ENCODE results near the gene ACMSD. TPM values are rescaled to one million over a fixed set of nuclear protein-coding genes. Genes with fewer than 3 reads are reported as not detected.
"Not testable (repeated sequence)": the region's sequence is repeated elsewhere in the genome, so short reads cannot be mapped to it uniquely, and the experiment has no call there.

The ACMSD gene
- total and polyA plus RNA-seq, 3 experiments from 2014 or later, result not detected

GRCh38 chr2:134836986-134837385, 1.4 kb upstream of the ACMSD start:
- Mint-ChIP-seq H3K36me3 (peaks cover 0 to 1% (median 0%) of the 10 kb centered on the region in 3 donors), H3K4me3 (no peak overlapping the region), H3K27ac (no peak overlapping the region), H3K27me3 (peaks cover 7 to 54% of the 10 kb centered on the region in 2 donors), H3K9me3 (peaks cover 16 to 20% (median 18%) of the 10 kb centered on the region in 5 donors), H3K4me1 (no peaks in the 10 kb centered on the region)
- no peak for DNase-seq
- Histone ChIP-seq H3K36me3 (ENCODE audit: insufficient read depth, low read length) (no peaks in the 10 kb centered on the region), H3K27ac (ENCODE audit: low read depth, low read length) (no peak overlapping the region), H3K4me3 (ENCODE audit: low read length) (no peak overlapping the region), H3K27me3 (ENCODE audit: insufficient read depth, low read length, poor library complexity, severe bottlenecking) (no peaks in the 10 kb centered on the region), H3K9me3 (ENCODE audit: low read length) (no peaks in the 10 kb centered on the region), H3K4me1 (ENCODE audit: insufficient read depth, low read length) (no peaks in the 10 kb centered on the region)
- ChIA-PET CTCF (no interaction called here), POLR2A (no interaction called here)

GRCh38 chr2:134839649-134840048, 1.2 kb downstream of the ACMSD start:
- Mint-ChIP-seq H3K27ac (no peak overlapping the region), H3K4me3 (no peak overlapping the region), H3K27me3 (peaks cover 12 to 47% of the 10 kb centered on the region in 2 donors), H3K4me1 (no peaks in the 10 kb centered on the region), H3K9me3 (peaks cover 13 to 20% (median 16%) of the 10 kb centered on the region in 5 donors), H3K36me3 (peaks cover 0 to 1% (median 0%) of the 10 kb centered on the region in 3 donors)
- Histone ChIP-seq H3K27ac (ENCODE audit: low read depth, low read length) (no peak overlapping the region), H3K27me3 (ENCODE audit: insufficient read depth, low read length, poor library complexity, severe bottlenecking) (no peaks in the 10 kb centered on the region), H3K4me1 (ENCODE audit: insufficient read depth, low read length) (no peaks in the 10 kb centered on the region), H3K4me3 (ENCODE audit: low read length) (no peak overlapping the region), H3K9me3 (ENCODE audit: low read length) (no peaks in the 10 kb centered on the region), H3K36me3 (ENCODE audit: insufficient read depth, low read length) (no peaks in the 10 kb centered on the region)
- ChIA-PET CTCF (no interaction called here), POLR2A (no interaction called here)
- DNase-seq, result no peak

GRCh38 chr2:134842930-134843490, 4.6 kb downstream of the ACMSD start:
- Histone ChIP-seq H3K27ac (ENCODE audit: low read depth, low read length) (no peak overlapping the region), H3K27me3 (ENCODE audit: insufficient read depth, low read length, poor library complexity, severe bottlenecking) (no peaks in the 10 kb centered on the region), H3K36me3 (ENCODE audit: insufficient read depth, low read length) (no peaks in the 10 kb centered on the region), H3K9me3 (ENCODE audit: low read length) (no peaks in the 10 kb centered on the region), H3K4me1 (ENCODE audit: insufficient read depth, low read length) (no peaks in the 10 kb centered on the region), H3K4me3 (ENCODE audit: low read length) (no peak overlapping the region)
- no peak overlapping the region for H3K27ac Mint-ChIP-seq
- peaks cover 0 to 6% (median 4%) of the 10 kb centered on the region in 5 donors for H3K9me3 Mint-ChIP-seq
- H3K36me3 Mint-ChIP-seq, result peaks cover 0 to 5% (median 0%) of the 10 kb centered on the region in 3 donors
- ChIA-PET CTCF (no interaction called here), POLR2A (no interaction called here)
- peaks cover 8 to 27% of the 10 kb centered on the region in 2 donors for H3K27me3 Mint-ChIP-seq
- DNase-seq, result no peak
- no peak overlapping the region for H3K4me3 Mint-ChIP-seq
- no peaks in the 10 kb centered on the region for H3K4me1 Mint-ChIP-seq

GRCh38 chr2:134843968-134844367, 5.6 kb downstream of the ACMSD start:
- H3K27me3 ChIP-seq (ENCODE audit: insufficient read depth, low read length, poor library complexity, severe bottlenecking), result no peaks in the 10 kb centered on the region
- no peak overlapping the region for H3K4me3 ChIP-seq (ENCODE audit: low read length)
- Mint-ChIP-seq H3K4me1 (no peaks in the 10 kb centered on the region), H3K27ac (no peak overlapping the region), H3K4me3 (no peak overlapping the region), H3K36me3 (peaks cover 0 to 9% (median 0%) of the 10 kb centered on the region in 3 donors), H3K9me3 (peaks cover 0 to 9% (median 6%) of the 10 kb centered on the region in 5 donors), H3K27me3 (peaks cover 8 to 20% of the 10 kb centered on the region in 2 donors)
- CTCF ChIA-PET, result no interaction called here
- H3K4me1 ChIP-seq (ENCODE audit: insufficient read depth, low read length), result no peaks in the 10 kb centered on the region
- H3K36me3 ChIP-seq (ENCODE audit: insufficient read depth, low read length), result no peaks in the 10 kb centered on the region
- DNase-seq, result no peak
- POLR2A ChIA-PET, result no interaction called here
- no peak overlapping the region for H3K27ac ChIP-seq (ENCODE audit: low read depth, low read length)
- no peaks in the 10 kb centered on the region for H3K9me3 ChIP-seq (ENCODE audit: low read length)

GRCh38 chr2:134845028-134845427, 6.6 kb downstream of the ACMSD start:
- Histone ChIP-seq H3K9me3 (ENCODE audit: low read length) (no peaks in the 10 kb centered on the region), H3K27me3 (ENCODE audit: insufficient read depth, low read length, poor library complexity, severe bottlenecking) (no peaks in the 10 kb centered on the region), H3K4me1 (ENCODE audit: insufficient read depth, low read length) (no peaks in the 10 kb centered on the region), H3K4me3 (ENCODE audit: low read length) (no peak overlapping the region), H3K27ac (ENCODE audit: low read depth, low read length) (no peak overlapping the region), H3K36me3 (ENCODE audit: insufficient read depth, low read length) (no peaks in the 10 kb centered on the region)
- CTCF ChIA-PET, result no interaction called here
- POLR2A ChIA-PET, result no interaction called here
- H3K27me3 Mint-ChIP-seq, result peaks cover 8 to 15% of the 10 kb centered on the region in 2 donors
- H3K36me3 Mint-ChIP-seq, result peaks cover 0 to 14% (median 0%) of the 10 kb centered on the region in 3 donors
- peaks cover 0 to 11% (median 6%) of the 10 kb centered on the region in 5 donors for H3K9me3 Mint-ChIP-seq
- no peak overlapping the region for H3K27ac Mint-ChIP-seq
- no peak for DNase-seq
- no peak overlapping the region for H3K4me3 Mint-ChIP-seq
- no peaks in the 10 kb centered on the region for H3K4me1 Mint-ChIP-seq

GRCh38 chr2:134845719-134846118, 7.3 kb downstream of the ACMSD start:
- H3K27me3 ChIP-seq (ENCODE audit: insufficient read depth, low read length, poor library complexity, severe bottlenecking), result no peaks in the 10 kb centered on the region
- Mint-ChIP-seq H3K27ac (no peak overlapping the region), H3K4me3 (no peak overlapping the region), H3K4me1 (no peaks in the 10 kb centered on the region), H3K36me3 (peaks cover 0 to 14% (median 0%) of the 10 kb centered on the region in 3 donors), H3K9me3 (peaks cover 0 to 11% (median 5%) of the 10 kb centered on the region in 5 donors), H3K27me3 (peaks cover 8 to 12% of the 10 kb centered on the region in 2 donors)
- CTCF ChIA-PET, result no interaction called here
- no peak overlapping the region for H3K27ac ChIP-seq (ENCODE audit: low read depth, low read length)
- no peak for DNase-seq
- POLR2A ChIA-PET, result no interaction called here
- no peaks in the 10 kb centered on the region for H3K36me3 ChIP-seq (ENCODE audit: insufficient read depth, low read length)
- H3K4me3 ChIP-seq (ENCODE audit: low read length), result no peak overlapping the region
- no peaks in the 10 kb centered on the region for H3K9me3 ChIP-seq (ENCODE audit: low read length)
- no peaks in the 10 kb centered on the region for H3K4me1 ChIP-seq (ENCODE audit: insufficient read depth, low read length)

- H3K4me3 Mint-ChIP-seq, result no peak overlapping the region
- H3K27me3 Mint-ChIP-seq, result peaks cover 8 to 10% of the 10 kb centered on the region in 2 donors
- no peaks in the 10 kb centered on the region for H3K9me3 ChIP-seq (ENCODE audit: low read length)
- H3K4me1 Mint-ChIP-seq, result no peaks in the 10 kb centered on the region
- no peaks in the 10 kb centered on the region for H3K36me3 ChIP-seq (ENCODE audit: insufficient read depth, low read length)
- H3K27me3 ChIP-seq (ENCODE audit: insufficient read depth, low read length, poor library complexity, severe bottlenecking), result no peaks in the 10 kb centered on the region
- no peak for DNase-seq
- H3K36me3 Mint-ChIP-seq, result peaks cover 0 to 17% (median 0%) of the 10 kb centered on the region in 3 donors
- H3K27ac Mint-ChIP-seq, result no peak overlapping the region
- POLR2A ChIA-PET, result no interaction called here
- CTCF ChIA-PET, result no interaction called here
- H3K27ac ChIP-seq (ENCODE audit: low read depth, low read length), result no peak overlapping the region
- no peak overlapping the region for H3K4me3 ChIP-seq (ENCODE audit: low read length)
- no peaks in the 10 kb centered on the region for H3K4me1 ChIP-seq (ENCODE audit: insufficient read depth, low read length)
- peaks cover 0 to 11% (median 5%) of the 10 kb centered on the region in 5 donors for H3K9me3 Mint-ChIP-seq
These were observed 7.8 kb downstream of the ACMSD start for GRCh38 chr2:134846213-134846612.

- H3K4me3 ChIP-seq (ENCODE audit: low read length); H3K27me3 ChIP-seq (ENCODE audit: insufficient read depth, low read length, poor library complexity, severe bottlenecking); DNase-seq; H3K36me3 ChIP-seq (ENCODE audit: insufficient read depth, low read length); H3K4me3 Mint-ChIP-seq; H3K9me3 ChIP-seq (ENCODE audit: low read length); H3K27ac ChIP-seq (ENCODE audit: low read depth, low read length); H3K4me1 Mint-ChIP-seq; H3K27ac Mint-ChIP-seq; H3K4me1 ChIP-seq (ENCODE audit: insufficient read depth, low read length); CTCF ChIA-PET; POLR2A ChIA-PET: not testable (repeated sequence)
- peaks cover 10 to 15% of the 10 kb centered on the region in 2 donors for H3K27me3 Mint-ChIP-seq
- peaks cover 0 to 17% (median 0%) of the 10 kb centered on the region in 3 donors for H3K36me3 Mint-ChIP-seq
- peaks cover 0 to 11% (median 5%) of the 10 kb centered on the region in 5 donors for H3K9me3 Mint-ChIP-seq
These were observed 9.2 kb downstream of the ACMSD start for GRCh38 chr2:134847582-134847981.

All from CD8-positive, alpha-beta memory T cell (primary cell).